Heart right ventricle (tissue), 16 donors: ENCODE data around the gene XPO6. TPM values are rescaled to one million over a fixed set of nuclear protein-coding genes. Genes with fewer than 3 reads are reported as not detected.

Experiments
- ATAC-seq, 8 donors: fragments of 200-7000 bp; cut with Tn5 transposase; one replicate each; pipeline ENCODE4 v1.9.1; 2020; ENCODE audit warnings: mild to moderate bottlenecking in 8 of 8, moderate library complexity in 8 of 8, moderate number of reproducible peaks in 1 of 8
- DNase-seq, 2 donors: peaks; one replicate each; pipeline ENCODE4 v3.0.0-alpha.2; 2020
- H3K27ac ChIP-seq, 10 donors: fragments of 200-600 bp; sonication (generic) in 2 of 10; one replicate each; pipeline versions ENCODE4 v1.5.0 to v1.8.0; 2020 to 2022; ENCODE audit warnings: mild to moderate bottlenecking in 3 of 10
- H3K27me3 ChIP-seq, 7 donors: fragments of 200-600 bp; one replicate each; pipeline ENCODE4 v1.8.0; 2021 to 2022; ENCODE audit warnings: mild to moderate bottlenecking in 2 of 7
- H3K36me3 ChIP-seq, 9 donors: fragments of 200-600 bp; sonication (generic) in 1 of 9; one replicate each; pipeline versions ENCODE4 v1.5.0 to v1.8.0; 2020 to 2022; ENCODE audit warnings: mild to moderate bottlenecking in 2 of 9
- H3K4me1 ChIP-seq, 9 donors: fragments of 200-600 bp; sonication (generic) in 1 of 9; one replicate each; pipeline versions ENCODE4 v1.5.0 to v1.8.0; 2020 to 2022; ENCODE audit warnings: mild to moderate bottlenecking in 4 of 9
- H3K4me3 ChIP-seq, 10 donors: fragments of 200-600 bp; sonication (generic) in 2 of 10; one replicate each; pipeline versions ENCODE4 v1.5.0 to v1.8.0; 2020 to 2022; ENCODE audit warnings: mild to moderate bottlenecking in 7 of 10, moderate library complexity in 2 of 10
- H3K9me3 ChIP-seq, 11 donors: fragments of 200-600 bp in 10 of 11; sonication (generic) in 2 of 11; one replicate each; pipeline versions ENCODE4 v1.5.0 to v1.8.0; 2013 to 2022; ENCODE audit warnings: mild to moderate bottlenecking in 2 of 11, control low read depth in 1 of 11, moderate library complexity in 1 of 11
- CTCF ChIP-seq, 9 donors: fragments of 200-600 bp; sonication (generic) in 2 of 9; IDR thresholded peaks; one replicate each; pipeline versions ENCODE4 v1.5.0 to v1.8.0; 2021 to 2022; ENCODE audit warnings: antibody characterized with exemption in 9 of 9, mild to moderate bottlenecking in 5 of 9, moderate library complexity in 1 of 9
- WGBS, 2 donors: extraction: QIAGEN DNeasy Blood & Tissue Kit; methylation state at CpG; one replicate each; pipeline ENCODE4 v1.1.7; 2013; ENCODE audit warnings: inconsistent platforms in 1 of 2; 5-methylcytosine and 5-hydroxymethylcytosine counted together
- intact Hi-C, 10 donors: fragments of 100-400 bp; cut with DNase I; formaldehyde crosslinking; loops; one replicate each; pipeline versions ENCODE4 v1.11.1 to v1.14.2; 2022
- polyA plus RNA-seq, 2 donors: library from polyadenylated mRNA; stranded (reverse); fragments of 200-250 nt; gene quantifications; one replicate each; pipeline ENCODE4 v1.2.3, GENCODE V29; 2013
- total RNA-seq, 10 donors: library from RNA; stranded (reverse); fragmentation: NEBNext Ultra II Directional in 3 of 10; extraction: Animal tissue kit (Norgen Biotek cat#: 25700) in 3 of 10; gene quantifications; one replicate each; pipeline versions ENCODE4 v1.2.1 to v1.2.4, GENCODE V29; 2021 to 2023
- donor health status: Arrhythmogenic right ventricular cardiomyopathy.
- donor health status: ischemic (EF 13 %, LVEDD 7.1; RV severe dilation, severe dysfunction).
- donor health status: healthy with polysubstance abuse.
- donor health status: DM: no; HTN: yes; CAD: no.
- donor health status: DM: no; HTN: no; CAD: no.
- donor health status: ischemic (EF 25% LVEDD 6.9; RV normal size, moderate dysfunction).
- donor health status: ischemic (EF 25% LVEDD 5.7; RV mildly dilated, moderate dysfunction).
- donor health status: healthy.
- donor health status: DM: yes; HTN: yes; CAD: no.
- donor health status: Ischemic cardiomyopathy.
- donor health status: ischemic (EF 35%, LVEDD 5.7; RV mildly dilated, moderate dysfunction).
- donor health status: nonischemic (EF 11% LVEDD 7.7; RV severe dilation, severe dysfunction).
- donor health status: DM: yes; HTN: yes; CAD: no.
- donor health status: PGD.
- donor health status: ischemic (EF 29% LVEDD 5.4; RV normal size, mild dysfunction).
- donor health status: nonischemic (EF 23%, LVEDD 6.1; RV moderate dilation, normal function).

Gene XPO6
- total and polyA plus RNA-seq, 12 donors, result 22.1 to 41.8 (median 29.3) TPM

DNA sequence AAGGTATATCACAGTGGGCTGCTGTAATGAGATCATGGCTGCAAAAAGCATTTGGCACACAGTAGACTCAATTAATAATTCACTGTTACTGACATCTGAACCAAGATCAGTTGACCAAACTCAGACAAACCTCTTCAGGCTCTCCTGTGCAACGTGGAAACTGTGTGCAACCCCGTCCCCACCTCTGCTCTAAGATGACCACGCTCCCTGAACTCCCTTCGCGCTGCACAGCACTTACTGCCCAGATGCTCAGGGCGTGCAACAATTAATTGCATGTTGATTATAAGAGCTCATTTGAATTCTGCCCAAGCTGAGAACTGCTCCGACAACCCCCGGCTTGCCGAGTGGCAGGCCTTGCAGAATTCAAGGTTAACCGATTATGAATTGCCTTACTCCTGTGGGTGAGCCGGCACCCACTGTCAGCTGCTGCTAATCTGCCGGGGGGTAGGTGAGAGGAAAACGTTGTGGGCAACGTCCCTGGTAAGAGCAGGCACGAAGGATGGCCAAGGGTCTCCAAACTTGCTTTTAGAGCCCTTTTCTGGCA lies 147.0 kb downstream of the XPO6 start:
- Histone ChIP-seq H3K9me3 (no peaks in the 10 kb centered on the region), H3K36me3 (no peaks in the 10 kb centered on the region), H3K4me3 (no peak overlapping the region), H3K27ac (no peak overlapping the region), H3K4me1 (peaks cover 0 to 12% (median 0%) of the 10 kb centered on the region in 9 donors), H3K27me3 (peaks cover 10 to 54% (median 45%) of the 10 kb centered on the region in 7 donors)
- no peak for ATAC-seq
- intact Hi-C loops, result loop anchor here in 8 of 10 donors (5.0 to 10.0 kb wide), 5 partner anchors 82 to 422 kb away; no protein-coding TSS in a partner anchor
- WGBS, 2 donors, result 73 to 77% methylated on average over 15 of the region's 15 CpGs
- DNase-seq, result no peak
- no peak for TF ChIP-seq CTCF (IDR thresholded peaks at IDR 0.05)

DNA sequence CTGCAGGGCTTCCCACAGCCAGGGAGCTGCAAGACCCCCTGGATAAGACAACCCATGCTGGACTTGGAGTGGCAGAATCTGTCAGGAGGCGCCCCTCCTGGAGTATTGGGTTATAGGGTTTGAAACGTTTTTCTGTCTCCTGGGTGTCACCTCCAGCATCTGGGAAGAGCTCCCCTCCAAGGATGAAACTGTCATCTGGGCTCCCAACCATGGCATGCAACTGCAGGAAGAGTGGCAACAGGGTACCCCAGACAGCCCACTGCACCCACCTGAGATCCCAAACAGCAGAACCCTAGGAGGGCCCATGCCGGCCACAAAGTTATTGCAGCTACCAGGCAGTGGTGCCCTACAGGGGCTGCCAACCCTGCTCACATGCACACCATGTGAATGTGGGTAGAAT lies 147.6 kb downstream of the XPO6 start:
- ATAC-seq (no peak), DNase-seq (no peak)
- Histone ChIP-seq H3K9me3 (no peaks in the 10 kb centered on the region), H3K27me3 (peaks cover 10 to 60% (median 51%) of the 10 kb centered on the region in 7 donors), H3K4me1 (peaks cover 0 to 12% (median 0%) of the 10 kb centered on the region in 9 donors), H3K4me3 (peak overlapping the region in 2 of 10 donors; percentile 32 to 42), H3K27ac (no peak overlapping the region), H3K36me3 (no peaks in the 10 kb centered on the region)
- WGBS, 2 donors, result 47 to 53% methylated on average over 3 of the region's 3 CpGs
- intact Hi-C loops, result loop anchor here in 6 of 10 donors (5.0 to 10.0 kb wide), 3 partner anchors 82 to 419 kb away; no protein-coding TSS in a partner anchor
- no peak for TF ChIP-seq CTCF (IDR thresholded peaks at IDR 0.05)

GRCh38 chr16:28063591-28064061 lies 148.1 kb downstream of the XPO6 start, which contains the start of gene GSG1L:
Gene GSG1L, minus strand, starts transcription at chr16:28063714. Its CDS starts 290 bp downstream, at chr16:28063424.
- DNase-seq (no peak), ATAC-seq (peak; percentile 49 to 78 (median 70))
- peak within 1 kb of the TSS in 1 of 10 donors; percentile 7 for H3K27ac ChIP-seq
- intact Hi-C loops, result loop anchor here in 6 of 10 donors (5.0 to 10.0 kb wide), 3 partner anchors 81 to 419 kb away; no protein-coding TSS in a partner anchor
- no peaks in the 10 kb centered on the region for H3K9me3 ChIP-seq
- peaks cover 0 to 11% (median 0%) of the 10 kb centered on the region in 9 donors for H3K4me1 ChIP-seq
- TF ChIP-seq CTCF (IDR thresholded peaks at IDR 0.05), result peak in 8 of 9 donors; percentile 9 to 46 (median 32)
- H3K4me3 ChIP-seq, result peak within 1 kb of the TSS in 6 of 10 donors; percentile 19 to 51 (median 34)
- H3K27me3 ChIP-seq, result peaks cover 10 to 65% (median 57%) of the 10 kb centered on the region in 7 donors
- 1 to 2% methylated on average over 32 to 53 of the region's 54 CpGs for WGBS, 2 donors
- H3K36me3 ChIP-seq, result no peaks in the 10 kb centered on the region

DNA sequence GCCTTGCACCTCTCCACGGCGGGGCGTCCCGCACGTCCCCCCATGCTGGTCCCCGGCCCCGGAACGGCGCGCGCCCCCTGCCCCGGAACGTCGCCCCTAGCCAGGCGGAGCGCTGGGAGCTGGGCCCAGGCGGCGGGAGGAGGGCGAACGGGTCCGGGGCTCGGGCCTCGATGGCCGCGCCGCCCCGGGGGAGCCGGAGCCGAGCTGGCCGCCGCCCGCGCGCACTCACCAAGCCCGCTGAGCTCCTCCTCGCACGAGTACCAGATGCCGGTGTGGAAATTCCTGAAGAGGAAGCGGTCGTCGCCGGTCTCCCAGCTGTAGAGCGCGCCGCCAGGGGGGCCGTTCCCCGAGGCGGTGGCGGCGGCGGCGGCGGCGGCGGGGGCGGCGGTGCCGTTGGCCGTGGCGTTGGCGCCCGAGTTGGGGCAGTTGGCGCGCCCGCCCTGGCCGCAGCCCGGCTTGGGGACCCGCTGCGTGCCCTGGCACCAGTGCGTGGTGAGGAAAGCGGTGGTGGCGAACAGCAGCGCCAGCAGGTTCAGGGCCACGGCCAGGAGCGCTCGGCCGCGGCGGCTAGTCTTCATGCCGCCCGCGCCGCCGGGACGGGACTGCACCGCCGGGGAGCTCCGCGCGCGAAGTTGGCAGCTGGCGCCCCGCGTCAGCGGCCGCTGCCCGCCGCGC lies 148.8 kb downstream of the XPO6 start:
- TF ChIP-seq CTCF (IDR thresholded peaks at IDR 0.05), result no peak
- Histone ChIP-seq H3K27me3 (peaks cover 10 to 72% (median 61%) of the 10 kb centered on the region in 7 donors), H3K27ac (peak overlapping the region in 1 of 10 donors; percentile 7), H3K36me3 (no peaks in the 10 kb centered on the region), H3K4me3 (peak overlapping the region in 6 of 10 donors; percentile 19 to 51 (median 34)), H3K4me1 (peaks cover 0 to 4% (median 0%) of the 10 kb centered on the region in 9 donors), H3K9me3 (no peaks in the 10 kb centered on the region)
- 0 to 1% methylated on average over 71 to 99 of the region's 99 CpGs for WGBS, 2 donors
- DNase-seq, result no peak
- intact Hi-C loops, result loop anchor here in 6 of 10 donors (5.0 to 10.0 kb wide), 3 partner anchors 81 to 418 kb away; no protein-coding TSS in a partner anchor
- peak in 1 of 8 donors; percentile 34 for ATAC-seq
